Activated naive CD4-positive, alpha-beta T cell treated with anti-CD3 and anti-CD28 coated beads, Interleukin-2, amount 50 U/mL, for 72 hours (primary cell): Measurements from ENCODE around the gene MGAT3. TPM values are rescaled to one million over a fixed set of nuclear protein-coding genes. Genes with fewer than 3 reads are reported as not detected.

Experiments used
- ATAC-seq, 2 donors: fragments of 150-1000 bp; cut with Tn5 transposase; 2 replicates each; pipeline ENCODE4 v1.10.0; 2021; ENCODE audit warnings: mild to moderate bottlenecking in 2 of 2, moderate library complexity in 2 of 2
- DNase-seq, 2 donors: peaks; one replicate each; pipeline ENCODE4 v3.0.0; 2021 to 2022; ENCODE audit warnings: low spot score in 2 of 2
- H3K27ac Mint-ChIP-seq, 2 donors: one replicate each; pipeline ENCODE4 v1.8.0; 2022; ENCODE audit warnings: mild to moderate bottlenecking in 2 of 2, mixed read lengths in 2 of 2
- H3K36me3 Mint-ChIP-seq, 2 donors: one replicate each; pipeline ENCODE4 v1.8.0; 2022; ENCODE audit warnings: mixed read lengths in 2 of 2
- H3K9me3 Mint-ChIP-seq, 2 donors: one replicate each; pipeline ENCODE4 v1.8.0; 2022; ENCODE audit warnings: mixed read lengths in 2 of 2
- total RNA-seq, 2 donors: library from RNA; stranded (reverse); gene quantifications; one replicate each; pipeline ENCODE4 v1.2.3, GENCODE V29; 2022

Gene MGAT3
- total RNA-seq, 2 donors from 2014 or later = 1.9 to 2.8 TPM

- DNase-seq = no peak
- H3K27ac Mint-ChIP-seq = no peak overlapping the region
- peaks cover 15 to 20% of the 10 kb centered on the region in 2 donors for H3K36me3 Mint-ChIP-seq
- ATAC-seq = no peak
- H3K9me3 Mint-ChIP-seq = no peaks in the 10 kb centered on the region
Measured at GRCh38 chr22:39535357-39535725, 78.5 kb downstream of the MGAT3 start.

DNA sequence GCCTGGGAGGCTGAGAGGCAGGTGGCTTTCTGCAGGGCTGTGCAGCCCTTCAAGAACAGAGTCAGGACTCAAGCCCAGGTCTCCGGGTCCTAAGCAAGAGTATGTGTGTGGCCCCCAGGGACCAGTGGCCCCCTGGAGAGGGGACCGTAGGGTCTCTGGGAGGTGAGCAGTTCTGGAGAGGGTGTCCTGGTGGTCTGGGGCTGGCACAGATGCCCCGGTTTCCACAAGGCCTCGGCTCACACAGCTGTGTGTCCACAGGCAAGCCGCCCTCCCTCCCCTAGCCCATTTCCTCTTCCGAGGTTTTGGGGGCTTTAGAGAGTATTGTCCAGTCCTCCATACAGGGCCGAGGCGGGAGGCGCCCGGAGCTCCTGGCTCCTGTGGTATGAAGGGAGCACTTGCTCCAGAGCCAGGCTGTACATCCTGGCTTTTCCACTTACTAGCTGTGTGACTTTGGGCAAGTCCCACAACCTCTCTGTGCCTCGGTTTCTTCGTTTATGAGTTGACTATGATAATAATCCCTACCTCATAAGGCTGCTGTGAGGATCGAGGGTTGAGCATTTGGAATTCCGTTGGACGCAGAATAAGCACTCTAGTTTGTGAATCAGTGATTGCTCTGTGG is 79.1 kb downstream of the MGAT3 start:
- Mint-ChIP-seq H3K9me3 (no peaks in the 10 kb centered on the region), H3K27ac (no peak overlapping the region), H3K36me3 (peaks cover 15 to 18% of the 10 kb centered on the region in 2 donors)
- ATAC-seq (no peak), DNase-seq (no peak)

- peaks cover 11% of the 10 kb centered on the region in 2 donors for H3K36me3 Mint-ChIP-seq
- H3K9me3 Mint-ChIP-seq = no peaks in the 10 kb centered on the region
- no peak for ATAC-seq
- H3K27ac Mint-ChIP-seq = no peak overlapping the region
- no peak for DNase-seq
Measured at GRCh38 chr22:39536711-39537110, 79.9 kb downstream of the MGAT3 start.

GRCh38 chr22:39537975-39538374 is 81.2 kb downstream of the MGAT3 start:
- no peaks in the 10 kb centered on the region for H3K9me3 Mint-ChIP-seq
- DNase-seq (no peak), ATAC-seq (no peak)
- H3K27ac Mint-ChIP-seq = no peak overlapping the region
- no peaks in the 10 kb centered on the region for H3K36me3 Mint-ChIP-seq

Other genes with a start within 250 kb of the MGAT3 start
- gene PDGFB, start 212.0 kb upstream of the MGAT3 start, total RNA-seq = 1 to 10 TPM in 1 of 2 donors, under 1 TPM in 1; 0.46 to 2.9 TPM
- 1,000 to 10,000 TPM; 2,348 to 3,152 TPM for gene RPL3, start 137.4 kb upstream of the MGAT3 start, total RNA-seq
- gene SYNGR1, start 107.0 kb upstream of the MGAT3 start, total RNA-seq = 1 to 10 TPM in 1 of 2 donors, under 1 TPM in 1; 0.46 to 1.2 TPM
- 10 to 100 TPM; 14.0 to 22.0 TPM for gene TAB1, start 57.2 kb upstream of the MGAT3 start, total RNA-seq
- 10 to 100 TPM; 37.5 to 52.2 TPM for gene MIEF1, start 45.3 kb downstream of the MGAT3 start, total RNA-seq
- 100 to 1,000 TPM; 460 to 506 TPM for gene ATF4, start 63.5 kb downstream of the MGAT3 start, total RNA-seq
- 10 to 100 TPM; 47.6 to 64.2 TPM for gene RPS19BP1, start 75.7 kb downstream of the MGAT3 start, total RNA-seq
- gene CACNA1I, start 113.7 kb downstream of the MGAT3 start, total RNA-seq = 1 to 10 TPM in 1 of 2 donors, under 1 TPM in 1; 0.27 to 1.4 TPM